ENCODE measurements around the gene NPAS3.

Gene NPAS3

GRCh38 chr14:33505266-33505962 lies 566.7 kb downstream of the NPAS3 start:
- no peaks in the 10 kb centered on the region for H3K36me3 ChIP-seq (replicated peaks)
- H3K27me3 ChIP-seq (replicated peaks): no peaks in the 10 kb centered on the region
- H3K4me3 ChIP-seq (ENCODE audit: low read depth, low read length): no peak overlapping the region
- in situ Hi-C loops (cut with HindIII; ENCODE audit: low pct_ligation_motif_present, low sequenced_read_pairs): no loop called here
- no peak for DNase-seq
- no peak for TF ChIP-seq CTCF (IDR thresholded peaks at IDR 0.05; ENCODE audit: low read depth, low read length, missing control alignments)
- H3K27ac ChIP-seq: no peak overlapping the region

- no peak overlapping the region for H3K27ac ChIP-seq
- in situ Hi-C loops (cut with HindIII; ENCODE audit: low pct_ligation_motif_present, low sequenced_read_pairs): no loop called here
- no peak for TF ChIP-seq CTCF (IDR thresholded peaks at IDR 0.05; ENCODE audit: low read depth, low read length, missing control alignments)
- no peaks in the 10 kb centered on the region for H3K36me3 ChIP-seq (replicated peaks)
- no peak for DNase-seq
- no peaks in the 10 kb centered on the region for H3K27me3 ChIP-seq (replicated peaks)
- no peak overlapping the region for H3K4me3 ChIP-seq (ENCODE audit: low read depth, low read length)
Observed at GRCh38 chr14:33505963-33506329, 567.3 kb downstream of the NPAS3 start.

- peak overlapping the region; percentile 85 for H3K27ac ChIP-seq
- peak; percentile 86 for DNase-seq
- TF ChIP-seq CTCF (IDR thresholded peaks at IDR 0.05; ENCODE audit: low read depth, low read length, missing control alignments): no peak
- H3K4me3 ChIP-seq (ENCODE audit: low read depth, low read length): no peak overlapping the region
- no peaks in the 10 kb centered on the region for H3K36me3 ChIP-seq (replicated peaks)
- in situ Hi-C loops (cut with HindIII; ENCODE audit: low pct_ligation_motif_present, low sequenced_read_pairs): no loop called here
- no peaks in the 10 kb centered on the region for H3K27me3 ChIP-seq (replicated peaks)
Observed at GRCh38 chr14:33508126-33509062, 569.7 kb downstream of the NPAS3 start.

GRCh38 chr14:33509454-33509853 lies 570.8 kb downstream of the NPAS3 start:
- Histone ChIP-seq H3K36me3 (replicated peaks) (no peaks in the 10 kb centered on the region), H3K27me3 (replicated peaks) (no peaks in the 10 kb centered on the region), H3K27ac (peak overlapping the region; percentile 85), H3K4me3 (ENCODE audit: low read depth, low read length) (no peak overlapping the region)
- no peak for DNase-seq
- TF ChIP-seq CTCF (IDR thresholded peaks at IDR 0.05; ENCODE audit: low read depth, low read length, missing control alignments): no peak
- in situ Hi-C loops (cut with HindIII; ENCODE audit: low pct_ligation_motif_present, low sequenced_read_pairs): no loop called here

GRCh38 chr14:33510063-33510481 lies 571.4 kb downstream of the NPAS3 start:
- peak; percentile 89 for DNase-seq
- H3K4me3 ChIP-seq (ENCODE audit: low read depth, low read length): no peak overlapping the region
- H3K27me3 ChIP-seq (replicated peaks): no peaks in the 10 kb centered on the region
- H3K36me3 ChIP-seq (replicated peaks): no peaks in the 10 kb centered on the region
- in situ Hi-C loops (cut with HindIII; ENCODE audit: low pct_ligation_motif_present, low sequenced_read_pairs): no loop called here
- no peak for TF ChIP-seq CTCF (IDR thresholded peaks at IDR 0.05; ENCODE audit: low read depth, low read length, missing control alignments)
- H3K27ac ChIP-seq: peak overlapping the region; percentile 85
